OCI-LY3 (cell line): Measurements from ENCODE around the gene PPP1R15A.
"Not testable (repeated sequence)": the region's sequence is repeated elsewhere in the genome, so short reads cannot be mapped to it uniquely, and the experiment has no call there.

ENCODE experiments used
- H2AFZ ChIP-seq: fragments of 200-600, 300-600 bp; shearing (Covaris generic); 2 replicates; pipeline ENCODE4 v1.6.0; 2014; ENCODE audit warnings: antibody characterized with exemption, low read depth, low read length
- H3K27ac ChIP-seq: fragments of 200-600, 300-600 bp; sonication (generic); 2 replicates; pipeline ENCODE4 v1.5.1; 2014; ENCODE audit warnings: mild to moderate bottlenecking, low read length, moderate library complexity, mixed read lengths
- H3K27me3 ChIP-seq: fragments of 200-600, 300-600 bp; sonication (generic); 2 replicates; pipeline ENCODE4 v1.6.1; 2014; ENCODE audit warnings: low read depth, low read length, mixed read lengths
- H3K36me3 ChIP-seq: fragments of 200-600, 300-600 bp; sonication (generic); replicated peaks from 2 replicates; pipeline ENCODE3; 2014; ENCODE audit warnings: low read depth, low read length, mixed read lengths
- H3K4me1 ChIP-seq: fragments of 300-600, 200-600 bp; sonication (generic); 2 replicates; pipeline ENCODE4 v1.6.1; 2014; ENCODE audit warnings: low read length, mixed read lengths
- H3K4me2 ChIP-seq: fragments of 200-600, 300-600 bp; sonication (generic); 2 replicates; pipeline ENCODE4 v1.6.1; 2014; ENCODE audit warnings: low read length, mixed read lengths
- H3K4me3 ChIP-seq: fragments of 300-600, 200-600 bp; sonication (generic); 2 replicates; pipeline ENCODE4 v1.5.1; 2014; ENCODE audit warnings: antibody characterized with exemption, mild to moderate bottlenecking, low read length, moderate library complexity
- H3K79me2 ChIP-seq: fragments of 300-600, 200-600 bp; shearing (Covaris generic); 2 replicates; pipeline ENCODE4 v1.6.1; 2014; ENCODE audit warnings: mild to moderate bottlenecking, low read length, mixed read lengths
- H3K9ac ChIP-seq: fragments of 300-600, 200-600 bp; shearing (Covaris generic); 2 replicates; pipeline ENCODE4 v1.6.0; 2014; ENCODE audit warnings: mild to moderate bottlenecking, low read length, moderate library complexity
- H3K9me3 ChIP-seq: fragments of 200-600, 300-600 bp; shearing (Covaris generic); 2 replicates; pipeline ENCODE4 v1.6.1; 2014; ENCODE audit warnings: low read length, mixed read lengths; ENCODE audit not compliant: insufficient read depth
- H4K20me1 ChIP-seq: fragments of 200-600, 300-600 bp; sonication (generic); 2 replicates; pipeline ENCODE4 v1.6.1; 2016; ENCODE audit warnings: low read length, mixed read lengths; ENCODE audit not compliant: insufficient read depth
- CTCF ChIP-seq: fragments of 200-600, 300-600 bp; sonication (generic); IDR thresholded peaks from 2 replicates; pipeline ENCODE4 v1.5.1; 2014; ENCODE audit warnings: antibody characterized with exemption, low read length, low read depth
- EZH2phosphoT487 ChIP-seq: fragments of 200-600 bp; shearing (Covaris generic); IDR thresholded peaks from 2 replicates; pipeline ENCODE4 v1.6.1; 2018; ENCODE audit warnings: antibody characterized with exemption, mixed run types, low read depth

Gene PPP1R15A

GRCh38 chr19:48896191-48896720, 24.0 kb downstream of the PPP1R15A start:
- no peak overlapping the region for H3K9ac ChIP-seq
- H3K4me1 ChIP-seq = peaks cover 14% of the 10 kb centered on the region
- no peaks in the 10 kb centered on the region for H3K27me3 ChIP-seq
- H3K4me3 ChIP-seq = no peak overlapping the region
- H3K4me2 ChIP-seq = no peak overlapping the region
- no peaks in the 10 kb centered on the region for H3K36me3 ChIP-seq
- 0 out of 2 replicates have a peak, but pooled peaks cover 4% of the 10 kb centered on the region for H3K79me2 ChIP-seq
- no peak overlapping the region for H3K27ac ChIP-seq
- H3K9me3 ChIP-seq = no peaks in the 10 kb centered on the region
- no peaks in the 10 kb centered on the region for H4K20me1 ChIP-seq
- no peak for TF ChIP-seq CTCF
- no peak for TF ChIP-seq EZH2phosphoT487
- no peak overlapping the region for H2AFZ ChIP-seq

GRCh38 chr19:48897181-48897580, 25.0 kb downstream of the PPP1R15A start:
- Histone ChIP-seq H3K4me2 (no peak overlapping the region), H3K79me2 (0 out of 2 replicates have a peak, but pooled peaks cover 4% of the 10 kb centered on the region), H3K4me1 (peaks cover 4% of the 10 kb centered on the region), H3K4me3 (no peak overlapping the region), H2AFZ (no peak overlapping the region), H3K9ac (no peak overlapping the region), H3K36me3 (no peaks in the 10 kb centered on the region), H3K27ac (no peak overlapping the region), H4K20me1 (no peaks in the 10 kb centered on the region), H3K9me3 (no peaks in the 10 kb centered on the region), H3K27me3 (no peaks in the 10 kb centered on the region)
- no peak for TF ChIP-seq EZH2phosphoT487
- no peak for TF ChIP-seq CTCF

DNA sequence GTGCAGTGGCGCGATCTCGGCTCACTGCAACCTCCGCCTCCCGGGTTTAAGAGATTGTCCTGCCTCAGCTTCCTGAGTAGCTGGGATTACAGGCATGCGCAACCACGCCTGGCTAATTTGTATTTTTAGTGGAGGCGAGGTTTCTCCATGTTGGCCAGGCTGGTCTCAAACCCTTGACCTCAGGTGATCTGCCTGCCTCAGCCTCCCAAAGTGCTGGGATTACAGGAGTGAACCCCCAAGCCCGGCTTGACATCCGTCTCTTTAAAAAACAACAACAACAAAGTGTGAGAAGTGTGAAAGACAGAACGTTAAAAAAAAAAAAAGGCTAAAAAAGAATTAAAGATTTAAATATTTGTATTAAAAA, 27.1 kb downstream of the PPP1R15A start:
- not testable (repeated sequence) for H3K4me1 ChIP-seq, H4K20me1 ChIP-seq, H3K9me3 ChIP-seq, H3K79me2 ChIP-seq, H3K4me3 ChIP-seq, H3K9ac ChIP-seq, H3K27ac ChIP-seq, H3K36me3 ChIP-seq, H2AFZ ChIP-seq, H3K27me3 ChIP-seq
- peak overlapping the region; percentile 67; the same call in 1 of the 2 replicates for H3K4me2 ChIP-seq

- Histone ChIP-seq H3K9ac (peak within 1 kb of the TSS; percentile 82), H2AFZ (peak within 1 kb of the TSS; percentile 83), H3K4me1 (no peaks in the 10 kb centered on the region; the same call in 1 of the 2 replicates), H3K27me3 (no peaks in the 10 kb centered on the region), H3K27ac (peak within 1 kb of the TSS; percentile 66), H3K9me3 (no peaks in the 10 kb centered on the region), H3K36me3 (peaks cover 4% of the 10 kb centered on the region), H3K4me2 (peak within 1 kb of the TSS; percentile 67), H3K4me3 (peak within 1 kb of the TSS; percentile 85), H3K79me2 (0 out of 2 replicates have a peak, but pooled peaks cover 4% of the 10 kb centered on the region), H4K20me1 (no peaks in the 10 kb centered on the region)
- TF ChIP-seq EZH2phosphoT487 (no peak), CTCF (peak; percentile 23; the same call in 1 of the 2 replicates)
Observed at GRCh38 chr19:48899781-48900476, 27.7 kb downstream of the PPP1R15A start, which contains the start of gene NUCB1. NUCB1 (plus strand) TSS chr19:48900312; CDS start chr19:48900797, 485 bp downstream.
